MM.1S (cell line): ENCODE results near the gene HPCAL1.

ENCODE experiments used
- DNase-seq: peaks from one replicate; pipeline ENCODE4 v3.0.0-alpha.2; 2015
- H2AFZ ChIP-seq: fragments of 300-600 bp; sonication (generic); 2 replicates; pipeline ENCODE4 v1.6.0; 2016; ENCODE audit warnings: antibody characterized with exemption, low read length
- H3F3A ChIP-seq: fragments of 300-600 bp; sonication (generic); 2 replicates; pipeline ENCODE4 v1.6.1; 2016; ENCODE audit warnings: mild to moderate bottlenecking, antibody characterized with exemption, low read length, moderate library complexity, mixed read lengths; ENCODE audit not compliant: insufficient read depth
- H3K27ac ChIP-seq: fragments of 300-600 bp; sonication (generic); 2 replicates; pipeline ENCODE4 v1.5.1; 2016; ENCODE audit warnings: mild to moderate bottlenecking, low read length
- H3K27me3 ChIP-seq: fragments of 300-600 bp; sonication (generic); replicated peaks from 2 replicates; pipeline ENCODE4 v1.6.0; 2016; ENCODE audit warnings: low read length; ENCODE audit not compliant: insufficient read depth
- H3K36me3 ChIP-seq: fragments of 300-600 bp; sonication (generic); replicated peaks from 2 replicates; pipeline ENCODE4 v1.6.1; 2016; ENCODE audit warnings: mild to moderate bottlenecking, low read length, mixed read lengths; ENCODE audit not compliant: insufficient read depth
- H3K4me1 ChIP-seq: fragments of 300-600 bp; sonication (generic); 2 replicates; pipeline ENCODE4 v1.6.1; 2016; ENCODE audit warnings: low read length, mixed read lengths
- H3K4me2 ChIP-seq: fragments of 300-600 bp; sonication (generic); 2 replicates; pipeline ENCODE4 v1.6.0; 2016; ENCODE audit warnings: low read depth, low read length
- H3K4me3 ChIP-seq: fragments of 300-600 bp; sonication (generic); 2 replicates; pipeline ENCODE4 v1.5.1; 2016; ENCODE audit warnings: low read length, mixed read lengths
- H3K79me2 ChIP-seq: fragments of 300-600 bp; sonication (generic); 2 replicates; pipeline ENCODE4 v1.6.1; 2016; ENCODE audit warnings: mixed run types, low read length, mixed read lengths
- H3K9ac ChIP-seq: fragments of 300-600 bp; sonication (generic); 2 replicates; pipeline ENCODE4 v1.6.1; 2016; ENCODE audit warnings: low read length, mixed read lengths
- H3K9me2 ChIP-seq: fragments of 300-600 bp; sonication (generic); replicated peaks from 2 replicates; pipeline ENCODE4 v1.6.1; 2016; ENCODE audit warnings: mild to moderate bottlenecking, low read length, mixed read lengths; ENCODE audit not compliant: insufficient read depth
- H3K9me3 ChIP-seq: fragments of 300-600 bp; sonication (generic); replicated peaks from 2 replicates; pipeline ENCODE4 v1.6.1; 2016; ENCODE audit warnings: mild to moderate bottlenecking, low read length, mixed read lengths; ENCODE audit not compliant: insufficient read depth
- H4K20me1 ChIP-seq: fragments of 300-600 bp; sonication (generic); 2 replicates; pipeline ENCODE4 v1.6.1; 2016; ENCODE audit warnings: mild to moderate bottlenecking, low read length, moderate library complexity, mixed read lengths; ENCODE audit not compliant: insufficient read depth
- CTCF ChIP-seq: fragments of 300-600 bp; sonication (generic); IDR thresholded peaks from 2 replicates; pipeline ENCODE4 v1.5.1; 2016; ENCODE audit warnings: antibody characterized with exemption, low read length, mixed read lengths
- EZH2 ChIP-seq: fragments of 300-600 bp; sonication (generic); optimal IDR thresholded peaks from 2 replicates; pipeline ENCODE3; 2017; ENCODE audit warnings: low read depth, mild to moderate bottlenecking, antibody characterized with exemption, low read length, mixed read lengths
- EZH2phosphoT487 ChIP-seq: fragments of 300-600 bp; sonication (generic); IDR thresholded peaks from 2 replicates; pipeline ENCODE4 v1.6.1; 2018; ENCODE audit warnings: antibody characterized with exemption, low read length

The HPCAL1 gene

GRCh38 chr2:10319892-10320574 is 17.3 kb downstream of the HPCAL1 start:
- Histone ChIP-seq H3K36me3 (no peaks in the 10 kb centered on the region), H3K9me3 (no peaks in the 10 kb centered on the region), H2AFZ (no peak overlapping the region), H3K9ac (no peak overlapping the region), H3K79me2 (peaks cover 95% of the 10 kb centered on the region), H3K4me1 (peaks cover 17% of the 10 kb centered on the region), H3F3A (peaks cover 7% of the 10 kb centered on the region), H3K27me3 (no peaks in the 10 kb centered on the region), H3K9me2 (no peaks in the 10 kb centered on the region), H3K27ac (no peak overlapping the region), H3K4me2 (no peak overlapping the region), H4K20me1 (no peaks in the 10 kb centered on the region), H3K4me3 (no peak overlapping the region)
- TF ChIP-seq EZH2 = no peak
- no peak for TF ChIP-seq CTCF
- DNase-seq = no peak

GRCh38 chr2:10320575-10320931 is 17.8 kb downstream of the HPCAL1 start:
- no peak for DNase-seq
- Histone ChIP-seq H3K9ac (no peak overlapping the region), H3F3A (peaks cover 11% of the 10 kb centered on the region), H3K4me2 (no peak overlapping the region), H3K4me3 (no peak overlapping the region), H3K79me2 (peaks cover 93% of the 10 kb centered on the region), H3K36me3 (no peaks in the 10 kb centered on the region), H3K27ac (no peak overlapping the region), H3K4me1 (peaks cover 22% of the 10 kb centered on the region), H3K9me2 (no peaks in the 10 kb centered on the region), H3K9me3 (no peaks in the 10 kb centered on the region), H3K27me3 (no peaks in the 10 kb centered on the region), H4K20me1 (no peaks in the 10 kb centered on the region), H2AFZ (no peak overlapping the region)
- TF ChIP-seq EZH2phosphoT487 = no peak
- TF ChIP-seq CTCF = no peak
- no peak for TF ChIP-seq EZH2

GRCh38 chr2:10320933-10321332 is 18.2 kb downstream of the HPCAL1 start:
- H3K4me2 ChIP-seq = no peak overlapping the region
- H3K9ac ChIP-seq = no peak overlapping the region
- no peak overlapping the region for H2AFZ ChIP-seq
- no peak for TF ChIP-seq EZH2phosphoT487
- no peak for TF ChIP-seq CTCF
- peaks cover 11% of the 10 kb centered on the region for H3F3A ChIP-seq
- H3K27ac ChIP-seq = no peak overlapping the region
- peaks cover 26% of the 10 kb centered on the region for H3K4me1 ChIP-seq
- H3K9me3 ChIP-seq = no peaks in the 10 kb centered on the region
- H3K79me2 ChIP-seq = peaks cover 92% of the 10 kb centered on the region
- H4K20me1 ChIP-seq = no peaks in the 10 kb centered on the region
- H3K27me3 ChIP-seq = no peaks in the 10 kb centered on the region
- no peaks in the 10 kb centered on the region for H3K9me2 ChIP-seq
- no peak overlapping the region for H3K4me3 ChIP-seq
- H3K36me3 ChIP-seq = no peaks in the 10 kb centered on the region
- DNase-seq = no peak
